ENCODE results near the gene DNAI2. TPM values are rescaled to one million over a fixed set of nuclear protein-coding genes. Genes with fewer than 3 reads are reported as not detected.

Gene DNAI2
- total RNA-seq, 1 experiment from 2014 or later, result not detected

GRCh38 chr17:74271281-74271680 lies 2.8 kb upstream of the DNAI2 start (continued):
- no peak for TF ChIP-seq RAD21 (IDR thresholded peaks at IDR 0.05; ENCODE audit: low read depth)
- TF ChIP-seq EGR1 (IDR thresholded peaks at IDR 0.05; ENCODE audit: low read depth), result no peak
- no peak for TF ChIP-seq POLR2AphosphoS5 (IDR thresholded peaks at IDR 0.05; ENCODE audit: low read depth, low read length)

- Histone ChIP-seq H3K4me1 (ENCODE audit: control insufficient read depth in 1 of 2, insufficient read depth in 2 of 2, low read length in 2 of 2) (no peaks in the 10 kb centered on the region), H3K36me3 (ENCODE audit: control insufficient read depth in 1 of 2, insufficient read depth in 2 of 2, low read length in 2 of 2) (no peaks in the 10 kb centered on the region), H3K9me2 (ENCODE audit: insufficient read depth) (no peaks in the 10 kb centered on the region), H3K4me3 (replicated peaks in 1 of 2; ENCODE audit: low read depth in 1 of 2, low read length in 2 of 2) (no peak overlapping the region), H3K27ac (ENCODE audit: low read depth, low read length) (no peak overlapping the region), H3K9ac (ENCODE audit: low read length) (no peak overlapping the region), H3K9me3 (ENCODE audit: control insufficient read depth in 1 of 2, insufficient read depth in 1 of 2, low read depth in 1 of 2, low read length in 2 of 2) (no peaks in the 10 kb centered on the region), H3K79me2 (ENCODE audit: insufficient read depth, low read length) (no peaks in the 10 kb centered on the region), H3K4me2 (ENCODE audit: low read length) (no peak overlapping the region), H2AFZ (ENCODE audit: low read depth, low read length, poor library complexity, severe bottlenecking) (no peak overlapping the region), H3K27me3 (ENCODE audit: insufficient read depth, low read length) (0 out of 2 replicates have a peak, but pooled peaks cover 3% of the 10 kb centered on the region), H4K20me1 (ENCODE audit: insufficient read depth) (no peaks in the 10 kb centered on the region)
- RAD21 ChIA-PET (ENCODE audit: low non-redundant PET in 1 of 2, low total read pairs in 2 of 2, uncharacterized antibody in 2 of 2, unreplicated experiment in 2 of 2), result no interaction called here
- CTCF ChIA-PET, result interaction anchor here (1.0 kb wide), 1 partner anchor 13 kb away, joined by 3 read pairs; no protein-coding TSS in a partner anchor
- ATAC-seq (no peak), DNase-seq (ENCODE audit: low read depth, low spot score) (no peak)
- intact Hi-C loops (cut with micrococcal nuclease), result no loop called here
- no peak for TF ChIP-seq RAD21 (IDR thresholded peaks at IDR 0.05; ENCODE audit: low read depth)
- TF ChIP-seq JUND (IDR thresholded peaks at IDR 0.05), result no peak
- TF ChIP-seq ATF3 (IDR thresholded peaks at IDR 0.05), result no peak
- TF ChIP-seq EZH2phosphoT487 (IDR thresholded peaks at IDR 0.05; ENCODE audit: borderline replicate concordance), result no peak
- TF ChIP-seq EGR1 (IDR thresholded peaks at IDR 0.05; ENCODE audit: low read depth), result no peak
- TF ChIP-seq ZBTB33 (IDR thresholded peaks at IDR 0.05; ENCODE audit: extremely low read depth, insufficient replicate concordance, low read length), result no peak
- TF ChIP-seq TCF7L2 (IDR thresholded peaks at IDR 0.05; ENCODE audit: borderline replicate concordance, extremely low read depth, insufficient read depth, insufficient read length), result no peak
- no peak for TF ChIP-seq FOSL1 (IDR thresholded peaks at IDR 0.05; ENCODE audit: low read depth)
- TF ChIP-seq SIN3A (IDR thresholded peaks at IDR 0.05; ENCODE audit: low read depth), result no peak
- TF ChIP-seq, protein P1, sequence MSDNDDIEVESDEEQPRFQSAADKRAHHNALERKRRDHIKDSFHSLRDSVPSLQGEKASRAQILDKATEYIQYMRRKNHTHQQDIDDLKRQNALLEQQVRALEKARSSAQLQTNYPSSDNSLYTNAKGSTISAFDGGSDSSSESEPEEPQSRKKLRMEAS (IDR thresholded peaks at IDR 0.05), result no peak
- POLR2A ChIA-PET, result no interaction called here
- BruUV-seq (replicated peaks), result no TSS peak
Observed at GRCh38 chr17:74271901-74272561, 2.0 kb upstream of the DNAI2 start.

All from HCT116 (cell line).